GM21619 (cell line): Measurements from ENCODE around the gene SPRED2.
A peak's percentile ranks its signal among the peaks of the same experiment; 100 is the strongest.
"Not testable (repeated sequence)": the region's sequence is repeated elsewhere in the genome, so short reads cannot be mapped to it uniquely, and the experiment has no call there.

Experiments used
- ATAC-seq: cut with Tn5 transposase; IDR thresholded peaks from one replicate; pipeline ENCODE4 v1.9.1; 2021; ENCODE audit not compliant: unreplicated experiment

SPRED2 gene

GRCh38 chr2:65345631-65346030, 86.8 kb downstream of the SPRED2 start:
- no peak for ATAC-seq

- no peak for ATAC-seq
These were observed 87.7 kb downstream of the SPRED2 start for GRCh38 chr2:65344689-65345088.

- ATAC-seq: no peak
These were observed 88.2 kb downstream of the SPRED2 start for GRCh38 chr2:65344182-65344581.

- no peak for ATAC-seq
These were observed 89.0 kb downstream of the SPRED2 start for GRCh38 chr2:65343386-65343785.

GRCh38 chr2:65340898-65341681, 91.3 kb downstream of the SPRED2 start:
- no peak for ATAC-seq

- no peak for ATAC-seq
These were observed 92.8 kb downstream of the SPRED2 start for GRCh38 chr2:65339648-65340047.

- ATAC-seq: not testable (repeated sequence)
These were observed 93.4 kb downstream of the SPRED2 start for GRCh38 chr2:65338830-65339495.

- not testable (repeated sequence) for ATAC-seq
These were observed 94.5 kb downstream of the SPRED2 start for GRCh38 chr2:65337915-65338314.

- ATAC-seq: no peak
These were observed 97.7 kb downstream of the SPRED2 start for GRCh38 chr2:65334714-65335113.

- ATAC-seq: no peak
These were observed 100.9 kb downstream of the SPRED2 start for GRCh38 chr2:65331336-65332025.

- no peak for ATAC-seq
These were observed 102.9 kb downstream of the SPRED2 start for GRCh38 chr2:65329525-65329924.

- ATAC-seq: no peak
These were observed 106.1 kb downstream of the SPRED2 start for GRCh38 chr2:65326276-65326675.

- no peak for ATAC-seq
These were observed 107.3 kb downstream of the SPRED2 start for GRCh38 chr2:65325066-65325465.

GRCh38 chr2:65320946-65321345, 111.5 kb downstream of the SPRED2 start:
- ATAC-seq: no peak

GRCh38 chr2:65320042-65320725, 112.2 kb downstream of the SPRED2 start:
- peak; percentile 60 for ATAC-seq

- ATAC-seq: no peak
These were observed 112.7 kb downstream of the SPRED2 start for GRCh38 chr2:65319674-65320041.

- no peak for ATAC-seq
These were observed 113.2 kb downstream of the SPRED2 start for GRCh38 chr2:65319072-65319673.

GRCh38 chr2:65317841-65318240, 114.6 kb downstream of the SPRED2 start:
- no peak for ATAC-seq

- not testable (repeated sequence) for ATAC-seq
These were observed 115.0 kb downstream of the SPRED2 start for GRCh38 chr2:65317351-65317750.

GRCh38 chr2:65316072-65316471, 116.3 kb downstream of the SPRED2 start:
- no peak for ATAC-seq
